CD4-positive, alpha-beta T cell treated with Interleukin-6 for 4 hours (primary cell): ENCODE results near the gene GALNT9.
"Not testable (repeated sequence)": the region's sequence is repeated elsewhere in the genome, so short reads cannot be mapped to it uniquely, and the experiment has no call there.

Experiments used
- DNase-seq: peaks from one replicate; pipeline ENCODE4 v3.0.0-alpha.2; 2020; ENCODE audit warnings: mixed read lengths

The GALNT9 gene

DNA sequence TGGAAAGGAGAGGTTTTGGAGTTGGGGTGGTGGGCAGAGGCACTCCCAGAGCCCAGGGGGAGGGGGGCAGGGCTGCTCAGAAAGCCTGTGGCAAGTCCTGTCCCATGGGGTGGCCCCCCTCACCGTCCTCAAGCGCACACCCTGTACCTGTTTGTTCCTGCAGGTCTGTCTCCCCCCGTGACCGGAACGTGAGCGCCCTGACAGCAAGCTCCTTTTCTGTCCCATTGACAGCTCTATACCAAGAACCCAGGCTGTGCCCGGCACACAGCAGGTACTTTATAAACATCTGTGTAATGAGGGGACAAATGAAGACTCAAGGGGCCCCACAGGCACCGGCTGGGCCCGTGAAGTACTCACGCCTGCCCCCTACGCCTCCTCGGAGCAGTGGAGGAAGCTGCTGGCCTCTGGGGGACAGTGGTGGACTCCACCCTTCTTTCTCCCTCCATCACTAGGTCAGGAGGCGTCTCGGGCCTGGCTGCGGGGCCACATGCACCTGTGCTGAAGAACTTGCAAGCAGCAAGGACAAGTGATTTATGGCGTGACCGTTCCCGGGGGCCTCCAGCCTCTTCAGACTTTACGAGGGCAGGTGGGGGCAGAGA lies 65.8 kb downstream of the GALNT9 start:
- DNase-seq = no peak

DNA sequence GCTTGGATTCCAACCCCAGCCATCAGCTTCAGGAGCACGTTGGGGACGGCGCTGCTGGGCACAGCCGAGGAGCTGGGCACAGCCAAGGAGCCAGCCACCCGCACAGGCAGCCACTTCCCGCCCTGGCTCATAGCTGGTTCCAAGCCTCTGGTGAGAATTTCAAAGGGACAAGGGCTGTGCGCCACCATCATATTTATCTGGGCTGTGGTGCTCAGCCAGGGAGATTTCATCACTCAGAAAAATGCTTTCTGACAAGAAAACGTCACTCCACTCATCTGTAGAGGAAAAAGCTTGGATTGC lies 66.4 kb downstream of the GALNT9 start:
- no peak for DNase-seq

DNA sequence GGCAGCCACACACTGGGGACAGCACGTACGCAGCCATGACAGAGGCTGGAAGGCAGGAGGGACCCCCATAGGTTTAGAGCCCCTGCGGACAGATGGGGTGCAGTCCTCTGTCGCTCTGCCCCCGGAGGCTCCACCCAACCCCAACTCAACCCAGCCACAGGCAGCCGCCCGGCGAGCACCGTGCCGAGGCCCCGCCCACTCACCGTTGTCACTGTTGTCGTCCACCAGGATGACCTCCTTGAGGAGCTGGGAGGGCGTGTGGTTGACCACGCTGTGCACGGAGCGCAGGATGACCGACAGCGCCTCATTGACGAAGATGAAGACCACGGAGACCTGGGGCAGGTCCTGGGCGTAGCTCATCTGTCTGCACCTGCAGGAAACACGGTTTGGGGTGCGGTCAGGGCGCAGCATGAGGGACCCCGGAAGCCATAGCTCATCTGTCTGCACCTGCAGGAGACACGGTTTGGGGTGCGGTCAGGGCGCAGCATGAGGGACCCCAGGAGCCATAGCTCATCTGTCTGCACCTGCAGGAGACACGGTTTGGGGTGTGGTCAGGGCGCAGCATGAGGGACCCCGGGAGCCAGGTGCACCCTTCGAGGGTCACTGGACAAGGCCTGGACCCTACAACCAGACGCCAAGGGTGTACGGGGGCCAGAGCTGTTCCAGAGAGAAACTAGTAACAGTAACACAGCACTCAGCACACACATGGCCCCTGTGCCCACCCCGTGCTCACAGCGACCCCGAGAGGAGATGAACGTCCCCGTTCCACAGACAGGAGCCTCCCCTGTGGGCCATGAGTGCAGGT lies 66.9 kb downstream of the GALNT9 start:
- no peak for DNase-seq

DNA sequence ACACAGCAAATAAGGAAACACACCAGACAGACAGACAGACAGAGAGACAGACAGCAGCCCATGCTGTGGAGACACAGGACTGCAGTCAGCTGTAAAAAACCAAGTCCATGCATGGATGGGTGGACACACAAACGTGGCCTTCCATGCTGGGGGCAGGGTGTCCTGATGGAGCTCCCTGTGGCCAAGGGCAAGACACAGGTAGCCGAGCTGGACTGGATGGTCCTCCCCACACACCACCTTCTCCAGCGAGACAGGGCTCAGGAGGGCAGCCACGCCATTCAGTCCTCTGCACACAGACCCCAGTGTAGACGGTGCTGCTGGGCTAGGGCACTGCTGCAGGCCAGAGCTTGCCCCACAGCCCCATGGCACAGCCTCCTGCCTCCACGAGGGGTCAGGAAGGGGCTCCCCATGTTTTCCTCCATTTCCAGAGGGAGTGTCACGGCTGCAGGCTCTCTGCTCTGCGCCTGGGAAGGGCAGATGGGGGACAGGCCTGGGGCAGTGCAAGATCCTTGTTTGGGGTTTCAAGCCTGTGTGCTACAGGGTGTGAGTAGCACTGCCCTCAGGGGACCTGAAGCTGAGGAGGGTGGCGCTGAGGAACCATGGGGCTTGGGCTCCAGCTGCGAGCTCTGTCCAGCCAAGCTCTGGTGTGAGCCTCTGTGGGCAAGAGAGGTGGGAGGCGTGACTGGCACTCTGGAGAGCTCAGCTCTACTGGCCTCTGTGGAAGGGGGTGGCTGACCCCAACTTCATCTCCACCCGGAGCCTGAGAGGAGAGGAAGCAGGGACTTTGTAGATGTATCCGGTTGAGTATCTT lies 67.9 kb downstream of the GALNT9 start:
- no peak for DNase-seq

DNA sequence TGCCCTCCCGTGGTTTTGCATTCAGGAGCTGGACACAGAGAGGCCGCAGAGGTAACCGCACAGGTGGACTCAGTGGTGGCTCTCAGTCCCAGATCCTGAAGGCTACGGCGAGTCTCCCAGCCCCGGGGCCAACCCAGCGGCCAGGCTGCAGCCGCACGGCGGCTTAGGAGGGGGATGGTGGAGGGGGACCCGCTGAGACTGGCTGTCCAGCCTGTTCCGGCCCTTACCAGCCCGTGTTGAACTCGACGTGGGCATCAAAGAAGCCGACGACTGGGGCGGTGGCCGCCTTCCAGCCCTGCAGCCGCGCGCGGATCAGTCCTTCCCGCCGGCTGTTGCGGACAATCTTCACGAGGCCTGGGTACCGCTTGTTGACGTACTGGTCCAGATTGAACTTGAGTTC lies 68.7 kb downstream of the GALNT9 start:
- DNase-seq = no peak

DNA sequence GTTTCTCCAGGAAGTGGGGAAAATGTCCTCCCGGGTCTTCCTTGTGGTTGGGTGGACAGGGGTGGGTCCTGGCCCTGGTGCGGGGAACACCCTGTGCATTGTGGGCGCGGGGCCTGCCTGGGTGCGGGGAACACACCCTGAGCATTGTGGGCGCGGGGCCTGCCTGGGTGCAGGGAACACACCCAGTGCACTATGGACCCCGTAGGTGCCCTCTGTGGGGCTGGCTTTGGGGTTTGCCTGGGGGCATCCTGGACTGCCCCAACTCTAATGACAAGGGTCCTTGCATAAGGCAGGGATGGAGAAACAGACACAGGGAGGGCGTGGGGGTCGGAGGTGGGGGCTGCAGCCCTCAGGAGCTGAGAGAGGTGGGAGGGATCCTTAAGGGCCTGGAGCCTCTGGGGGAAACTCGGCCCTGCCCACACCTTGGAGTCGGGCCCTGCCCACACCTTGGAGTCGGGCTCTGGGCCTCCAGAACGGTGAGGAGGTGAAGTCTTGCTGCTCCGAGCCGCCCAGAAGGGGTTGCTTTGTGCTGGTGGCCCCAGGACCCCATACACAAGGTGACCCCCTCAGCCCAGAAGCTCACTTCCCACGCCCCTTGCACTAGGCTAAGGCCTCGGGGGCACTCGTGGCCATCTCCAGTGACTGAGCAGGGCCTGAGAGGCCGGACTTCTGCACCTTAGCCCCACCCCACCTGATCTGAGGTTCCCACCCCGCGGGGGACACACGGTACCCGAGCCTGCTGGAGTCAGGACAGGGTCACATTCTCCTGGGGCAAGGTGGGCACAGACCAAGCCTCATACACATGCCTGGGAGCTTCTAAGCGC lies 69.3 kb downstream of the GALNT9 start:
- no peak for DNase-seq

DNA sequence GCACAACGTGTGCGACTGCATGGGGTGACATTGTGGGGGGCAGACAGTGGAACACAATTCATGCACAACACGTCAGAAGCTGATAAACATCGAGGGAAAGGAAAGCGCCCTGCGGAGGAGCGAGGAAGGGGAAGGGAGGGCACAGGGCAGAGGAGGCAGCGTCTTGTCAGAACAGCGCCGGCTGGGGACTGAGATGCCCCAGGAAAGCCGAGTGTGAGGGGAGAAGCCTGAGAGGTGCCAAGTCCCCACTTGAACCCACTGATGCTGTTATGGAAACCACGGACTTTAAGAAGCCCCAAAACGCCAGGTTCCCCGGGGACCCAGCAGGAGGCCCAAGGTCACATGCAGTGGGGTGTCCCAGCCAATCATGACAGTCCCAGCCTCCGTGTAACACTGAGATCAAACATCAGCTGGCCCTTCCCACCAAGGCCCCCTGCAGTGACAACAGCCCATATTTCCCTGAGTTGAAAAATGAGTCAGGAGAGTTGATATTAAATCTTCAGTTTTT lies 70.0 kb downstream of the GALNT9 start:
- no peak for DNase-seq

DNA sequence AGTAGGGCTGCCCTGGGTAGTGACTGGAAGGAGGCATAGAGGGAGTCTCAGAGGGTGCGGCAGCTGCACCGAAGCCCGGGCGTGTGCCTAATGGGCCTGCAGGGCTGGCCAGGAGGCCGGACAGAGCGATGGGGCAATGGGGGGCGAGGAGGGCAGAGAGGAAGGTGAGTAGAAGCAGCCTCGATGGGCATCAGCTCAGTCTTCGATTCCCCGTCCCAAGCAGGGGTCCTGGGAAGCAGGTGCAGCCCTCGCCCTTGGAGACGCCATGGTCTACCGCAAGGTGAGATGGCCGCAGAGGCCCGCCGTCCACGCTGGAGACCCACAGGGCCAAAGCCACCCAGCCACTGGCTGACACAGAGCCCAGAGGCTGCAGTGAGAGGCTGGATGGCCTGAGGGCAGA lies 70.8 kb downstream of the GALNT9 start:
- DNase-seq = no peak

DNA sequence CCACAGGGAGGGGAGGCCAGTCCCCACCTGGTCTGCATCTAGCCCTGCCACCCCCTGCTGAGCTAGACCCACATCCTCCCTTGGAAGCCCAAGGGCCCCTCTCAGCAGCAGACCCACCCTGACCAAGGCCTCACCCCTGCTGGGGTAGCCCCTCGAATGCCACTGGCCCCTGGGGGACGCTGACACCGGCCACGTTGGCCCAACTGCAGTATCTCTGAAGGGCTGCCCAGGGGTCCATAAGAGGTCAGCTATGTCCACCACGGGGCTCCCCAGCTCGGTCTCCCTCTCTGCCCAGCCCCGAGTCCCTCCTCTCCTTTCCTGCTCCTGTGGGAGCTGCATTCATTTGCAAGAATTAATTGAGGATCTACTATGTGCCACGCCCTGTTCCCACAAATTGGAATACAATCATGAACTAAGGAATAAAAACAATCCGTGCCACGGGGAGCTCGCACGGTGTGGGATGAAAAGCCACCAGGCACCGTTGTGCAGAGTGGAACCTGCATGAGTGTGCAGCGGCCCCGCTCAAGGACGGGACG lies 71.4 kb downstream of the GALNT9 start:
- DNase-seq = no peak

DNA sequence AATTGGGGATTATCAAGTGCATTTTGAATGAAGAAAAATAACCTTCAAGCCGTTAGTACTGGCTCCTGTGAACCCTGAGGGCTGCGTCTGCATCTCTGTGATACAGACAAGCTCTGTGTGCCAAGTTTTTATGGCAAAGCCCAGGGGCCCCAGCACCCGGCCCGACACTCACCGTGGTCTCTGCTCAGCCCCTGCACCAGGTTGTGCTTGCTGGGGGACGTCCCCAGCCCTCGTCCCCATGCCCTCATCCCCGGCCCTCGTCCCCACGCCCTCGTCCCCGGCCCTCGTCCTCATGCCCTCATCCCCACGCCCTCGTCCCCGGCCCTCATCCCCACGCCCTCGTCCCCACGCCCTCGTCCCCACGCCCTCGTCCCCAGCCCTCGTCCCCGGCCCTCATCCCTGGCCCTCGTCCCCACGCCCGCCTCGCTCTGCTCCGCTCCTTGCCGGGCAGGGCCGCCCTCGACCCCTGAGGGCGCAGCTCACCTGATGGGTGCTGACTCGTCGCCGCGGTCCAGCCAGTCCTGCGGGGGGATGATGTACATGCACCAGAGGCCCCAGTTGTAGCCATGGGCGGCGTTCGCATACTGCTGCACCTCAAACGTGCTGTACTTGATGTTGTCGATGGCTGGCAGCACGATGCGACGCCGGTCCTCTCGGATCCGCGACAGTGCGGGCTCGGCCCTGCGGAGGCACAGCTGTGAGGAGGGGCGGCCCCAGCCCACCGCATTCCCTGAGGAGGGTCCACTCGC lies 72.0 kb downstream of the GALNT9 start:
- DNase-seq = no peak

DNA sequence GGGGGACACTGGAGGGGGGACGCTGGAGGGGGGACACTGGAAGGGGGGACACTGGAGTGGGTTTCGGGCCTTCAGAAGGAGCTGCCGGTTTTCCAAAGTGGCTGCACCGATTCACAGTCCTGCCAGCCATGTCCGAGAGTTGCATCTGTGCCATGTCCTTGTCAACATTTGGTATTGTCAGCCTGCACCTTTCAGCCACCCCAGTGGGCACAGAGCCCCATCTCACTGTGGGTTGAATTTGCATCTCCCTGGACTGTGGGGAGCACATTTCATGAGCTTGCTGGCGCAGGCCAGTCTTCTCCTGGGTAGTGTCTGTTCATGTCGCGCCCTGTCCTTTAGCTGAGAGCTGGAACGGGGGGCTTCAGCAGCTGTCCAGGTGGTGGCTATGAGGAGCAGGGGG lies 72.7 kb downstream of the GALNT9 start:
- DNase-seq = no peak

DNA sequence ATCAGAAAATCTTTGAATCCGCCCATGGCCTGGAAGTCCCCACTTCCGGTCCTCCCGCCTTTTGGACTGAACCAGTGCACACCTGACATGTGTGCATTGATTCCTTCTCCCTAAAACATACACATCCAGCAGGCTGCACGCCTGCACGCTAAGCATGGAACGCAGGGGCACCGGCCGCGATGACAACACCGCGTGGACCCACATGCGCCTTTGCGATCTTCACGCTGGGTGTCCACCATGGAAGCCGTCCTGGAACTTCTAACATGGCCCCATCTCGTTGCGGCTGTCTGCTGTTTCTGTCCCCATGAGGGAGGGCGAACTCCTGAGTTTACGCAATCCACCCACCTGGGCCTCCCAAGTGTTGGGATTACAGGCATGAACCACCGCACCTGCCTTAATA lies 73.7 kb downstream of the GALNT9 start:
- no peak for DNase-seq

DNA sequence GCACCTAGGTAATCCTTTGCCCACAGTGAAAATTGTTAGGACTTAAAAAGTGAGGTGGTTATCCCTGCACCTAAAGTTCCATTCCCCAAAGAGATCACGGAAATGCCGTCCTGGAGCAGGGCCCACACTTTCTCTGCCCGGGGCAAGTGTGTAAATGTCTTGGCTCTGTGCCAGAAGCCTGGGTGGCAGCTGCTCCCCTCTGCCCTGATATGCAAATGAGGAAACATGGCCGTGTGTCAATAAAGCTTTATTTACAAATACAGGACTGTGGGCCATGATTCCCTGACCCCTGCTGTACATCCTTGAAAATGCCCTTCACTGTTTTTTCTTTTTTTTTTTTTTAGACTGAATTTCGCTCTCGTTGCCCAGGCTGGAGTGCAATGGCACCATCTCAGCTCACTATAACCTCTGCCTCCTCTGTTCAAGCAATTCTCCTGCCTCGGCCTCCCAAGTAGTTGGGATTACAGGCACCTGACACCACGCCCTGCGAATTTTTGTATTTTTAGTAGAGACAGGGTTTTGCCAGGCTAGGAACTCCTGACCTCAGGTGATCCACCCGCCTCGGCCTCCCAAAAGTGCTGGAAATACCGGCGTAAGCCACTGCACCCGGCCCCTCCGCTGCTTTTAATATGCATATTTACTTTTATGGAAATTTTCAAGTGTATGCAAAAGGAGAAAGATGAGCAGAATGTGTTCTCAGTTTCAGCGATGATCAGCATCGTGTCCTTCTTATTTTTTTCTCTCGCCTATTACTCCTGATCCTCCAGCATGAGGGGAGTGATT lies 75.5 kb downstream of the GALNT9 start:
- no peak for DNase-seq

DNA sequence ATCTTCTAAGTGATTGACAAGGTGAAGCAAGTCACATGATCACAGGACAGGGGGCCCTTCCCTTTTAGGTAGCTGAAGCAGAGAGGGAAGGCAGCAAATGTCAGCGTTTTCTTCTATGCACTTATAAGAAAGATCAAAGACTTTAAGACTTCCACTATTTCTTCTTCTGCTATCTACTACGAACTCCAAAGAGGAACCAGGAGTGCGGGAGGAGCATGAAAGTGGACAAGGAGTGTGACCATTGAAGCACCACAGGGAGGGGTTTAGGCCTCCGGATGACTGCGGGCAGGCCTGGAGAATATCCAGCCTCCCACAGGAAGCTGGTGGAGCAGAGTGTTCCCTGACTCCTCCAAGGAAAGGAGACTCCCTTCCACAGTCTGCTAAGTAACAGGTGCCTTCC lies 76.4 kb downstream of the GALNT9 start:
- not testable (repeated sequence) for DNase-seq

DNA sequence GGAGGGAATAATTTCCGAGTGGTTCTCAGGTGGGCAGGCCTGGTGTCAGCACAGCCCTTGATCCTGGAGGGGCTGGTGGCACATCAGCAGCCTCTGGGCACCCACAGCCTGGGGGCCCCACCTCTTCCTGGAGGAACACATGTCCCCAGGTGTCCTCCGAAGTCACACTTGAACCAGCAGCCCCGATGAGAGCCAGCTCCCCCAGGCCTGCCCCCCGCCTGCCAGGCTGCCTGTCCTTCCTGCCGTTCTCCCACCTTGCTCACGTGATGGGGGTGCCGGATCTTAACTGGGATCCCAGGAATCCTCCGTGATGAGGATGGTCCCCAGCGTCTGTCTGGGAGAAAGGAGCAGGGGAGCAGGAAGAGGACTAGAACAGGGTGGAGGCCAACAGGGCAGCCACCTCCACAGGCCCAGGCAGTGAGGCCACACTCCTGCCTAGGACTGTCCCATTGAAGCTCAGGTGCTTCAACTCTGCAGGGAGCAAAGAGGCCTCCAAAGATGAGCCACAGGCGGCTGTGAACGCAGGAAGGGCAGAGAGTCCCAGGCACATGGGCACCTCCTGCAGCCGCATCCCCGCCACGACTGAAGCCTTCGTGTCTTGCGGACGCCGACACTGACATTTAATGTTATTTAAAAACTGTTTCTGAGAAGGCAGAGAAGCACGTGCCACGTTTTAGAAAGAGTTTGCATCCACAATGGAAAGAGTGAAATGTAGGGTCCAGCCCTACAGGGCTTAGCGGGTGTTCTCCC lies 77.5 kb downstream of the GALNT9 start:
- no peak for DNase-seq

DNA sequence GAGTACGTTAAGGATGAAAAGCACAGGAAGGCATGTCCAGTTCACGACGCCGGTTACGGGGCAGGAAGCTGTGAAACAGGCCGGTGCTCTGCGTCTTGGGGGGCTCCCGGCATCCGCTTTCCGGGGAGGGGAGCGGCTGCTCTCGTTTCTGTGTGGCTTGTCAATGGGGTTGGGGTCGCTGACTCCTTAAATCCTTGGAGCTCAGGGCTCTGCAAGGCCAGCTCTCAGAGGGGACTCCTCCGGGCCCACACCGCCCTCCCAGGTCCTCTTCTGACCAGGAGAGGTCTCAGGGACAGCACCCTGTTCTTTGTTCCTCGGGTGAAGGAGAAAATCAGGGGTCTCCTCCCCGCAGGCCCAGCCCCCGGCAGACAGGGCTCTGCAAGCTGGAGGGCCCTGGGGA lies 78.1 kb downstream of the GALNT9 start:
- no peak for DNase-seq

DNA sequence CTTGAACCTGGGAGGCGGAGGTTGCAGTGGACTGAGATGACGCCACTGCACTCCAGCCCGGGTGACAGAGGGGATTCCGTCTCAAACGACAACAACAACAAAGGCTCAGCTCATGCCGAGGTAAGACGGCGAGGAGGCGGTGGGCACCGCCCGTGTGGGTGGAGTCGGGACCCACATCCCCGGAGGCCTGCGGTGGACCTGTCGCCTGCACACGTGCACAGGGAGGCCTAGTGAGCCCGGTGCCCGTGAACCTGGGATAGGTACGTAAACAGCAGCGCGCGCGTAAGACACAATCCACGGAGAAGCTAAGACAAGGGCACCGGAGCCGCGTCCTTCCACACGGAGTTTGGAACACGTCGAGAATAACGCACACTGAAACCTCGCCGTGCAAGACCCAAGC lies 78.7 kb downstream of the GALNT9 start:
- DNase-seq = no peak

DNA sequence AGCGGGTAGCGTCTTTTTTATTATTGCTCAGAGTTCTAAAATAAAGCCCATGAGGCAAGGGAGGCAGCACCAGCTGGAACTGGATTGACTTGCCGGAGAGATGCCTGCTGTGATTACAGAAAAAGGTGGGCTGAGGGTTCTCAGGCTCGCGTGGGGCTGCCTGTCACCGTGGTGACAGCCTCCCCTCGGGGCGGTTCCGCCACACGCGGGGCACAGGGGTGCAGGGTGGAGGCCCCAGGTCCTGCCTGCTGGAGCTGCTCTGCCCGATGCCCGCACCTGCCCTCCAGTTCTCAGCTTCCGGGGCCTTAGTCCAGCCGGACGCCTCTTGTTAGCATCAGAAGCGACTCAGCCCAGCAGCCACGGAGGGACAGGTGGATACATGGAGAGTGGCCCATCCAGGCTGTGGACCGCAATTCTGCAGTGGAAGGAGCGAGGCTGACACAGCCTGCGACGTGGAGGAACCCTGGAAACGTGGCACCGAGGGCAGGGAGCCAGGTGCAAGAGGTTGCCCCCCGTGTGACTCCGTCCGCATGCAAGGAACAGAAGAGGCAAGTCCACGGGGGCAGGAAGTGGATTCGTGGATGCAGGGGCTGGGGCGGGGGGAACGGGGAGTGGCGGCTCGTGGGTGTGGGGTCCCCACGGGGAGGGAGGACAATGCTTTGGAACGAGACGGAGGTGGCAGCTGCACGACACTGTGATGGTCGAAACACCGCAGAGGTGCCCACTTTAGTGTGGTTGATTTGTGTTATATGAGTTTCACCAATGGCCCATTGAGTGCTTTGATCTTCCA lies 79.5 kb downstream of the GALNT9 start:
- no peak for DNase-seq

DNA sequence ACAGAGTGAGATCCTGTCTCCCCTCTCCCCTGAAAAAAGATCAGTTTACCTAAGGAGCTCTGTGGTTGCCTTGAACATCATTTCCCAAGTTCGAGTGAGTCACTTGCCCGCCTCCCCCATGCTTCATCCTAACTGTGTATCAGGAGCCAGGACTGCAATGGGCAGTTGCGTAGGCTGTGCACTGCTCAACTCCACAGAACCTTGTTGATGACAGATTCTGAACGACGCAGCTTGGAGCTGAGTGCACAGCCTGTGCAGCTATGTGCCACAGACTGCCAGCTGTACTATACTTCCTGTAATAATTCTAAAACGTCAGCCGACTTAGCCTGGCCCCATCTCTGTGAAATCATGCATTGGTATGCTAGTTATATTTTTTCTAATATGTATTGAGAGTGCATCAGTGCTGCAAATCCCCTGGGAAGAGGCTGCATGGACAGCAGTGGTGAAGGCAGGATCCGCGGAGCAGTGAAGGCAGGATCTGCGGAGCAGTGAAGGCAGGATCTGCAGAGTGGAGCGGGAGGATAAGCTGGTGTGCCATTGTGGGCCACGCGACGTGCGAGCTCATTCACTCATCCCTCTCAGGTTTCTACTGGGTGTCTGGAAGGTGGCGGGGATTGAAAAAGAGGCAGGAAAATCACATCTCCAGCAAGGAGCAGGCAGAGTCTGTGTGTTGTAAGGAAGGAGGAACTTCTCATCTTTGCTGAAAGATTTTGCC lies 80.8 kb downstream of the GALNT9 start:
- DNase-seq = no peak
